ENCODE data around the gene ZNF784.

GRCh38 chr19:55602104-55603001, 22.0 kb downstream of the ZNF784 start:
- TF ChIP-seq EZH2 (IDR thresholded peaks at IDR 0.05; ENCODE audit: insufficient read depth, poor library complexity, severe bottlenecking) = no peak
- TF ChIP-seq EZH2phosphoT487 (IDR thresholded peaks at IDR 0.05; ENCODE audit: insufficient read depth, low read depth) = no peak
